ENCODE measurements around the gene UBALD1.

GRCh38 chr16:4597174-4597573, 17.5 kb downstream of the UBALD1 start:
- no peak for TF ChIP-seq POLR2A (IDR thresholded peaks at IDR 0.05)
- TF ChIP-seq, protein P1, sequence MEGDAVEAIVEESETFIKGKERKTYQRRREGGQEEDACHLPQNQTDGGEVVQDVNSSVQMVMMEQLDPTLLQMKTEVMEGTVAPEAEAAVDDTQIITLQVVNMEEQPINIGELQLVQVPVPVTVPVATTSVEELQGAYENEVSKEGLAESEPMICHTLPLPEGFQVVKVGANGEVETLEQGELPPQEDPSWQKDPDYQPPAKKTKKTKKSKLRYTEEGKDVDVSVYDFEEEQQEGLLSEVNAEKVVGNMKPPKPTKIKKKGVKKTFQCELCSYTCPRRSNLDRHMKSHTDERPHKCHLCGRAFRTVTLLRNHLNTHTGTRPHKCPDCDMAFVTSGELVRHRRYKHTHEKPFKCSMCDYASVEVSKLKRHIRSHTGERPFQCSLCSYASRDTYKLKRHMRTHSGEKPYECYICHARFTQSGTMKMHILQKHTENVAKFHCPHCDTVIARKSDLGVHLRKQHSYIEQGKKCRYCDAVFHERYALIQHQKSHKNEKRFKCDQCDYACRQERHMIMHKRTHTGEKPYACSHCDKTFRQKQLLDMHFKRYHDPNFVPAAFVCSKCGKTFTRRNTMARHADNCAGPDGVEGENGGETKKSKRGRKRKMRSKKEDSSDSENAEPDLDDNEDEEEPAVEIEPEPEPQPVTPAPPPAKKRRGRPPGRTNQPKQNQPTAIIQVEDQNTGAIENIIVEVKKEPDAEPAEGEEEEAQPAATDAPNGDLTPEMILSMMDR (IDR thresholded peaks at IDR 0.05): no peak
- TF ChIP-seq POLR2AphosphoS5 (IDR thresholded peaks at IDR 0.05; ENCODE audit: insufficient read depth in 1 of 2, low read depth in 1 of 2): no peak

Measured in vagina (tissue), 2 donors.